ENCODE measurements around the gene NSF.
"Not testable (repeated sequence)": the region's sequence is repeated elsewhere in the genome, so short reads cannot be mapped to it uniquely, and the experiment has no call there.

NSF gene

GRCh38 chr17:46632146-46632545, 41.7 kb downstream of the NSF start:
- FAIRE-seq = peak; percentile 92

- not testable (repeated sequence) for FAIRE-seq
These were observed 44.4 kb downstream of the NSF start for GRCh38 chr17:46634844-46635243.

GRCh38 chr17:46641861-46642656, 51.6 kb downstream of the NSF start:
- peak; percentile 99 for FAIRE-seq

GRCh38 chr17:46647251-46647650, 56.8 kb downstream of the NSF start:
- not testable (repeated sequence) for FAIRE-seq

GRCh38 chr17:46647688-46648278, 57.3 kb downstream of the NSF start:
- peak; percentile 8 for FAIRE-seq

- not testable (repeated sequence) for FAIRE-seq
These were observed 58.8 kb downstream of the NSF start for GRCh38 chr17:46649246-46649645.

GRCh38 chr17:46652024-46652643, 61.7 kb downstream of the NSF start:
- FAIRE-seq = not testable (repeated sequence)

- FAIRE-seq = not testable (repeated sequence)
These were observed 67.8 kb downstream of the NSF start for GRCh38 chr17:46658235-46658634.

- FAIRE-seq = not testable (repeated sequence)
These were observed 69.2 kb downstream of the NSF start for GRCh38 chr17:46659702-46660101.

- FAIRE-seq = not testable (repeated sequence)
These were observed 72.7 kb downstream of the NSF start for GRCh38 chr17:46663123-46663522.

GRCh38 chr17:46663552-46663951, 73.1 kb downstream of the NSF start:
- FAIRE-seq = not testable (repeated sequence)

GRCh38 chr17:46665969-46666368, 75.5 kb downstream of the NSF start:
- FAIRE-seq = not testable (repeated sequence)

- FAIRE-seq = not testable (repeated sequence)
These were observed 80.3 kb downstream of the NSF start for GRCh38 chr17:46670789-46671188.

- not testable (repeated sequence) for FAIRE-seq
These were observed 82.3 kb downstream of the NSF start for GRCh38 chr17:46672777-46673176.

- FAIRE-seq = not testable (repeated sequence)
These were observed 87.3 kb downstream of the NSF start for GRCh38 chr17:46677819-46678218.

- peak; percentile 81 for FAIRE-seq
These were observed 93.2 kb downstream of the NSF start for GRCh38 chr17:46683653-46684052.

- FAIRE-seq = not testable (repeated sequence)
These were observed 94.8 kb downstream of the NSF start for GRCh38 chr17:46685284-46685683.

- FAIRE-seq = peak; percentile 45
These were observed 101.7 kb downstream of the NSF start for GRCh38 chr17:46692196-46692595.

- not testable (repeated sequence) for FAIRE-seq
These were observed 102.8 kb downstream of the NSF start for GRCh38 chr17:46693283-46693682.

- not testable (repeated sequence) for FAIRE-seq
These were observed 106.1 kb downstream of the NSF start for GRCh38 chr17:46696522-46696921.

GRCh38 chr17:46699014-46699413, 108.5 kb downstream of the NSF start:
- not testable (repeated sequence) for FAIRE-seq

GRCh38 chr17:46717999-46718398, 127.5 kb downstream of the NSF start:
- FAIRE-seq = no peak

GRCh38 chr17:46719891-46720290, 129.4 kb downstream of the NSF start:
- no peak for FAIRE-seq

- no peak for FAIRE-seq
These were observed 129.9 kb downstream of the NSF start for GRCh38 chr17:46720408-46720807.

Data from G401.6 (cell line).